Osteocyte (in vitro differentiated cells): ENCODE results near the gene XPO4. TPM values are rescaled to one million over a fixed set of nuclear protein-coding genes. Genes with fewer than 3 reads are reported as not detected.

Experiments
- DNase-seq: peaks from one replicate; pipeline ENCODE4 v3.0.0; 2021; ENCODE audit warnings: mixed read lengths; ENCODE audit not compliant: unreplicated experiment; ENCODE audit errors: extremely low spot score
- H3K27ac Mint-ChIP-seq: one replicate; pipeline ENCODE4 v1.8.0; 2021; ENCODE audit warnings: mild to moderate bottlenecking, mixed read lengths; ENCODE audit not compliant: unreplicated experiment
- H3K27me3 Mint-ChIP-seq: one replicate; pipeline ENCODE4 v1.8.0; 2021; ENCODE audit warnings: mixed read lengths; ENCODE audit not compliant: unreplicated experiment
- H3K36me3 Mint-ChIP-seq: one replicate; pipeline ENCODE4 v1.8.0; 2021; ENCODE audit warnings: mixed read lengths; ENCODE audit not compliant: unreplicated experiment
- H3K4me1 Mint-ChIP-seq: one replicate; pipeline ENCODE4 v1.8.0; 2021; ENCODE audit warnings: mixed read lengths; ENCODE audit not compliant: unreplicated experiment
- H3K4me3 Mint-ChIP-seq: one replicate; pipeline ENCODE4 v1.8.0; 2021; ENCODE audit warnings: mild to moderate bottlenecking, moderate library complexity, mixed read lengths; ENCODE audit not compliant: unreplicated experiment
- H3K9me3 Mint-ChIP-seq: one replicate; pipeline ENCODE4 v1.8.0; 2021; ENCODE audit warnings: mixed read lengths; ENCODE audit not compliant: unreplicated experiment
- CTCF ChIP-seq: fragments of 200-600 bp; sonication (generic); IDR thresholded peaks from 2 replicates; pipeline ENCODE4 v1.5.0; 2021; ENCODE audit warnings: antibody characterized with exemption, mild to moderate bottlenecking, moderate library complexity
- total RNA-seq: library from RNA; stranded (reverse); gene quantifications from 2 replicates; pipeline ENCODE4 v1.2.1, GENCODE V29; 2021

Gene XPO4
- total RNA-seq, 1 donor from 2014 or later, result 13.9 TPM

DNA sequence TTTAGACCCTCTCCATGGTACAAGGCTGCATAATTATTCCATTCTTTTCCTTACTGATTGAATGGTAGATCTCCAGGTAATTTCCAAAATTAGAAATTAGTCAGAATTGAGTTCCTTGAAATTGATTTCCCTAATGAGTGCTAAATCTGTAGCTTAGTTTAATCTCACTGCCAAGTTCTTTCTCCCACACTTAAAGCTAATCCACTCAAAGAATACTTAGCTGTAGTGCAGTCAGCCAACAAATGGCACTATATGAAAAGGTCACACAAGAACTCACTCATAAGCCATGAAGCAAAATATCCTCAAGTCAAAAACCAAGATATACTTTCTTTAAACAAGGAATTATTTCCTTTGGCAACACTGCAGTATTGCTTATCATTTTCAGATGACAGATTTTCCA, 62.0 kb downstream of the XPO4 start:
- H3K27ac Mint-ChIP-seq, result no peak overlapping the region
- H3K27me3 Mint-ChIP-seq, result no peaks in the 10 kb centered on the region
- H3K36me3 Mint-ChIP-seq, result peaks cover 25% of the 10 kb centered on the region
- TF ChIP-seq CTCF, result no peak
- peaks cover 10% of the 10 kb centered on the region for H3K4me1 Mint-ChIP-seq
- H3K4me3 Mint-ChIP-seq, result no peak overlapping the region
- no peak for DNase-seq
- H3K9me3 Mint-ChIP-seq, result no peaks in the 10 kb centered on the region

DNA sequence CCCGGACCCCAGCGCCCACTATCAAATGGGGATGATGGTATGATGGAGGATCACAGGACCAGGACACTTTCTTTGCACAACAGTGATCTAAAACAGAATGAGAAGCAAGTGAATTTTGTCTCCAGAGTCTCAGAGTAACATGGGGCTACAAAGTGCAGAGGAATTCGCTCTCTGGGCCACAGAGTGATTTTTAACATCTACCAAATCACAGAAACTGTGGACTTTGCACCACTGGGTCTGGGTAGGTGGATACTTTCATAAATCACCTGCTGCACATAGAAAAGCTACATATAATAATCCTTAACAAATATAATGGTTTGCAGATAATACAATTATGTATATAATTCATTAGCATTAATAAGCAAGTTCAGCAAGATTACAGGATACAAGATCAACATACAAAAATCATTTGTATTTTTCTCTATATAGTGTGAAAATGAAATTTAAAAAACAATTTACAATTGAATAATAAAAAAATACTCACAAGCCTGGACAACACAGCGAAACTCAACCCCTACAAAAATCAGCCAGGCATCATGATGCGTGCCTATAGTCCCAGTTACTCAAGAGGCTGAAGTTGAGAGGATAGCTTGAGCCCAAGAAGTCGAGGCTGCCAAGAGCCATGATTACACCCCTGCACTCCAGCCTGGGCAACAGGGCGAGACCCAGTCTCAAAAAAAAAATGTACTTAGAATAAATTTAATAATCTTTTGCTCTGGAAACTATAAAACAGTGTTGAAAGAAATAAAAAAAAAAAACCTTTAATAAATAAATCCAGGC, 68.5 kb downstream of the XPO4 start:
- Mint-ChIP-seq H3K4me3 (no peak overlapping the region), H3K9me3 (no peaks in the 10 kb centered on the region), H3K4me1 (no peaks in the 10 kb centered on the region), H3K27me3 (no peaks in the 10 kb centered on the region), H3K36me3 (peaks cover 21% of the 10 kb centered on the region), H3K27ac (no peak overlapping the region)
- DNase-seq, result no peak
- TF ChIP-seq CTCF, result no peak

GRCh38 chr13:20832861-20833260, 69.7 kb downstream of the XPO4 start:
- DNase-seq, result no peak
- Mint-ChIP-seq H3K9me3 (no peaks in the 10 kb centered on the region), H3K36me3 (peaks cover 18% of the 10 kb centered on the region), H3K4me3 (no peak overlapping the region), H3K27me3 (no peaks in the 10 kb centered on the region), H3K27ac (no peak overlapping the region), H3K4me1 (peaks cover 7% of the 10 kb centered on the region)
- no peak for TF ChIP-seq CTCF

- no peak overlapping the region for H3K27ac Mint-ChIP-seq
Observed at GRCh38 chr13:20831933-20832332, 70.6 kb downstream of the XPO4 start.

More at GRCh38 chr13:20831933-20832332, 70.6 kb downstream of the XPO4 start:
- H3K36me3 Mint-ChIP-seq, result peaks cover 12% of the 10 kb centered on the region
- no peaks in the 10 kb centered on the region for H3K9me3 Mint-ChIP-seq
- no peak overlapping the region for H3K4me3 Mint-ChIP-seq
- no peaks in the 10 kb centered on the region for H3K27me3 Mint-ChIP-seq
- no peak for DNase-seq
- TF ChIP-seq CTCF, result no peak
- H3K4me1 Mint-ChIP-seq, result peaks cover 16% of the 10 kb centered on the region
